BLaER1 (cell line): ENCODE data around the gene KDM4B.
A peak's percentile ranks its signal among the peaks of the same experiment; 100 is the strongest.

Experiments
- H3K27ac ChIP-seq: shearing (Covaris generic); formaldehyde crosslinking; 2 replicates; pipeline ENCODE4 v1.8.1; 2022
- H3K27me3 ChIP-seq: shearing (Covaris generic); formaldehyde crosslinking; 2 replicates; pipeline ENCODE4 v1.8.1; 2022
- H3K36me3 ChIP-seq: shearing (Covaris generic); formaldehyde crosslinking; 2 replicates; pipeline ENCODE4 v1.8.1; 2022
- H3K4me1 ChIP-seq: shearing (Covaris generic); formaldehyde crosslinking; 2 replicates; pipeline ENCODE4 v1.8.1; 2022
- H3K4me2 ChIP-seq: shearing (Covaris generic); formaldehyde crosslinking; 2 replicates; pipeline ENCODE4 v1.8.1; 2022
- H3K4me3 ChIP-seq: shearing (Covaris generic); formaldehyde crosslinking; 2 replicates; pipeline ENCODE4 v1.8.1; 2022
- H3K9ac ChIP-seq: shearing (Covaris generic); formaldehyde crosslinking; 2 replicates; pipeline ENCODE4 v1.8.1; 2022
- H3K9me3 ChIP-seq: shearing (Covaris generic); formaldehyde crosslinking; 2 replicates; pipeline ENCODE4 v1.8.1; 2022
- H4K20me1 ChIP-seq: shearing (Covaris generic); formaldehyde crosslinking; 2 replicates; pipeline ENCODE4 v1.8.1; 2022
- Cebpa-rat ChIP-seq: shearing (Covaris generic); IDR thresholded peaks from 2 replicates; pipeline ENCODE4 v1.8.1; 2022

The KDM4B gene

GRCh38 chr19:4983346-4984105, 14.6 kb downstream of the KDM4B start:
- H3K9ac ChIP-seq: peak overlapping the region; percentile 41

GRCh38 chr19:4984106-4984380, 15.1 kb downstream of the KDM4B start:
- Histone ChIP-seq H3K27ac (0 out of 2 replicates have a peak overlapping the region, but pooled peaks have one; percentile 12), H3K9ac (peak overlapping the region; percentile 41), H3K4me1 (peaks cover 93% of the 10 kb centered on the region), H3K9me3 (no peaks in the 10 kb centered on the region), H3K36me3 (peaks cover 15% of the 10 kb centered on the region; the same call in 1 of the 2 replicates), H3K27me3 (no peaks in the 10 kb centered on the region), H3K4me2 (peak overlapping the region; percentile 85), H4K20me1 (peaks cover 100% of the 10 kb centered on the region), H3K4me3 (no peak overlapping the region)
- TF ChIP-seq Cebpa-rat: no peak

More at GRCh38 chr19:4983346-4984105, 14.6 kb downstream of the KDM4B start:
- Histone ChIP-seq H3K27ac (0 out of 2 replicates have a peak overlapping the region, but pooled peaks have one; percentile 12), H3K27me3 (no peaks in the 10 kb centered on the region), H3K9me3 (no peaks in the 10 kb centered on the region), H3K4me1 (peaks cover 93% of the 10 kb centered on the region), H3K4me3 (no peak overlapping the region), H4K20me1 (peaks cover 100% of the 10 kb centered on the region), H3K36me3 (peaks cover 15% of the 10 kb centered on the region; the same call in 1 of the 2 replicates), H3K4me2 (peak overlapping the region; percentile 85)
- no peak for TF ChIP-seq Cebpa-rat

GRCh38 chr19:4984438-4984990, 15.6 kb downstream of the KDM4B start:
- Histone ChIP-seq H3K4me1 (peaks cover 91% of the 10 kb centered on the region), H4K20me1 (peaks cover 100% of the 10 kb centered on the region), H3K4me3 (peak overlapping the region; percentile 2; the same call in 1 of the 2 replicates), H3K36me3 (peaks cover 15% of the 10 kb centered on the region; the same call in 1 of the 2 replicates), H3K9me3 (no peaks in the 10 kb centered on the region), H3K27me3 (no peaks in the 10 kb centered on the region), H3K4me2 (peak overlapping the region; percentile 85), H3K27ac (0 out of 2 replicates have a peak overlapping the region, but pooled peaks have one; percentile 35), H3K9ac (peak overlapping the region; percentile 41; the same call in 1 of the 2 replicates)
- TF ChIP-seq Cebpa-rat: no peak

GRCh38 chr19:4985551-4985991, 16.7 kb downstream of the KDM4B start:
- Histone ChIP-seq H3K36me3 (peaks cover 21% of the 10 kb centered on the region; the same call in 1 of the 2 replicates), H4K20me1 (peaks cover 100% of the 10 kb centered on the region), H3K27me3 (no peaks in the 10 kb centered on the region), H3K9me3 (no peaks in the 10 kb centered on the region), H3K4me2 (peak overlapping the region; percentile 85), H3K4me3 (no peak overlapping the region), H3K9ac (0 out of 2 replicates have a peak overlapping the region, but pooled peaks have one; percentile 28), H3K27ac (no peak overlapping the region), H3K4me1 (peaks cover 92% of the 10 kb centered on the region)
- TF ChIP-seq Cebpa-rat: no peak

GRCh38 chr19:4986056-4986455, 17.1 kb downstream of the KDM4B start:
- H3K4me3 ChIP-seq: no peak overlapping the region
- peaks cover 91% of the 10 kb centered on the region for H3K4me1 ChIP-seq
- H3K4me2 ChIP-seq: peak overlapping the region; percentile 85
- peaks cover 100% of the 10 kb centered on the region for H4K20me1 ChIP-seq
- peaks cover 20% of the 10 kb centered on the region; the same call in 1 of the 2 replicates for H3K36me3 ChIP-seq
- no peaks in the 10 kb centered on the region for H3K9me3 ChIP-seq
- TF ChIP-seq Cebpa-rat: no peak
- no peaks in the 10 kb centered on the region for H3K27me3 ChIP-seq
- 0 out of 2 replicates have a peak overlapping the region, but pooled peaks have one; percentile 28 for H3K9ac ChIP-seq
- no peak overlapping the region for H3K27ac ChIP-seq

GRCh38 chr19:4986471-4986891, 17.6 kb downstream of the KDM4B start:
- H4K20me1 ChIP-seq: peaks cover 100% of the 10 kb centered on the region
- no peaks in the 10 kb centered on the region for H3K27me3 ChIP-seq
- H3K9me3 ChIP-seq: no peaks in the 10 kb centered on the region
- peaks cover 16% of the 10 kb centered on the region; the same call in 1 of the 2 replicates for H3K36me3 ChIP-seq
- no peak overlapping the region for H3K27ac ChIP-seq
- H3K9ac ChIP-seq: 0 out of 2 replicates have a peak overlapping the region, but pooled peaks have one; percentile 28
- no peak overlapping the region for H3K4me3 ChIP-seq
- peaks cover 87% of the 10 kb centered on the region for H3K4me1 ChIP-seq
- H3K4me2 ChIP-seq: peak overlapping the region; percentile 85
- TF ChIP-seq Cebpa-rat: no peak

GRCh38 chr19:4987256-4987655, 18.3 kb downstream of the KDM4B start:
- no peaks in the 10 kb centered on the region for H3K9me3 ChIP-seq
- H3K27ac ChIP-seq: no peak overlapping the region
- H3K4me1 ChIP-seq: peaks cover 80% of the 10 kb centered on the region
- H3K4me2 ChIP-seq: peak overlapping the region; percentile 85
- peaks cover 15% of the 10 kb centered on the region; the same call in 1 of the 2 replicates for H3K36me3 ChIP-seq
- H4K20me1 ChIP-seq: peaks cover 100% of the 10 kb centered on the region
- no peak overlapping the region for H3K4me3 ChIP-seq
- no peaks in the 10 kb centered on the region for H3K27me3 ChIP-seq
- H3K9ac ChIP-seq: peak overlapping the region; percentile 28; the same call in 1 of the 2 replicates
- TF ChIP-seq Cebpa-rat: no peak

- H3K27me3 ChIP-seq: no peaks in the 10 kb centered on the region
- H3K36me3 ChIP-seq: peaks cover 15% of the 10 kb centered on the region; the same call in 1 of the 2 replicates
- H3K4me3 ChIP-seq: no peak overlapping the region
- H3K4me1 ChIP-seq: peaks cover 77% of the 10 kb centered on the region
- H3K27ac ChIP-seq: no peak overlapping the region; the same call in 1 of the 2 replicates
- peaks cover 100% of the 10 kb centered on the region for H4K20me1 ChIP-seq
- TF ChIP-seq Cebpa-rat: no peak
- peak overlapping the region; percentile 85 for H3K4me2 ChIP-seq
- H3K9ac ChIP-seq: peak overlapping the region; percentile 17; the same call in 1 of the 2 replicates
- H3K9me3 ChIP-seq: no peaks in the 10 kb centered on the region
These were observed 18.9 kb downstream of the KDM4B start for GRCh38 chr19:4987692-4988370.

GRCh38 chr19:4988770-4989251, 19.9 kb downstream of the KDM4B start:
- Histone ChIP-seq H3K4me3 (no peak overlapping the region), H3K9ac (no peak overlapping the region), H3K27ac (no peak overlapping the region)

More at GRCh38 chr19:4988770-4989251, 19.9 kb downstream of the KDM4B start:
- H3K4me2 ChIP-seq: peak overlapping the region; percentile 5; the same call in 1 of the 2 replicates
- no peak for TF ChIP-seq Cebpa-rat
- H4K20me1 ChIP-seq: peaks cover 100% of the 10 kb centered on the region
- H3K9me3 ChIP-seq: no peaks in the 10 kb centered on the region
- peaks cover 71% of the 10 kb centered on the region for H3K4me1 ChIP-seq
- H3K36me3 ChIP-seq: peaks cover 16% of the 10 kb centered on the region; the same call in 1 of the 2 replicates
- H3K27me3 ChIP-seq: no peaks in the 10 kb centered on the region
